ENCODE data around the gene OR1E2. TPM values are rescaled to one million over a fixed set of nuclear protein-coding genes. Genes with fewer than 3 reads are reported as not detected.
"Not testable (repeated sequence)": the region's sequence is repeated elsewhere in the genome, so short reads cannot be mapped to it uniquely, and the experiment has no call there.

Gene OR1E2
- total and polyA plus RNA-seq, 2 donors from 2014 or later, result not detected

- Histone ChIP-seq H3K36me3 (ENCODE audit: control insufficient read depth in 2 of 3, insufficient read depth in 3 of 3, low read length in 3 of 3) (no peaks in the 10 kb centered on the region), H3K4me1 (ENCODE audit: control insufficient read depth in 2 of 3, insufficient read depth in 2 of 3, low read depth in 1 of 3, low read length in 3 of 3) (no peaks in the 10 kb centered on the region), H3K27me3 (ENCODE audit: control insufficient read depth, insufficient read depth, low read length) (no peaks in the 10 kb centered on the region), H3K4me3 (ENCODE audit: low read length in 3 of 3) (no peak overlapping the region), H3K9me3 (ENCODE audit: control insufficient read depth in 2 of 3, insufficient read depth in 1 of 3, low read length in 3 of 3) (peaks cover 0 to 4% (median 0%) of the 10 kb centered on the region in 3 donors), H3K9ac (ENCODE audit: low read length in 3 of 3) (no peak overlapping the region), H3K27ac (ENCODE audit: low read depth in 2 of 2, low read length in 2 of 2) (no peak overlapping the region)
- DNase-seq, result no peak
- no peak for TF ChIP-seq CTCF (IDR thresholded peaks at IDR 0.05; ENCODE audit: borderline replicate concordance, extremely low read depth, insufficient read depth)
- intact Hi-C loops (cut with DNase I), result no loop called here
- FAIRE-seq, result no peak
Observed at GRCh38 chr17:3401786-3402185, 31.9 kb downstream of the OR1E2 start.

GRCh38 chr17:3400055-3400454 is 33.6 kb downstream of the OR1E2 start:
- intact Hi-C loops (cut with DNase I), result no loop called here
- no peaks in the 10 kb centered on the region for H3K36me3 ChIP-seq (ENCODE audit: control insufficient read depth in 2 of 3, insufficient read depth in 3 of 3, low read length in 3 of 3)
- FAIRE-seq, result no peak
- H3K4me1 ChIP-seq (ENCODE audit: control insufficient read depth in 2 of 3, insufficient read depth in 2 of 3, low read depth in 1 of 3, low read length in 3 of 3), result no peaks in the 10 kb centered on the region
- H3K9me3 ChIP-seq (ENCODE audit: control insufficient read depth in 2 of 3, insufficient read depth in 1 of 3, low read length in 3 of 3), result no peaks in the 10 kb centered on the region
- no peak overlapping the region for H3K9ac ChIP-seq (ENCODE audit: low read length in 3 of 3)
- DNase-seq, result no peak
- no peak overlapping the region for H3K4me3 ChIP-seq (ENCODE audit: low read length in 3 of 3)
- H3K27me3 ChIP-seq (ENCODE audit: control insufficient read depth, insufficient read depth, low read length), result no peaks in the 10 kb centered on the region
- H3K27ac ChIP-seq (ENCODE audit: low read depth in 2 of 2, low read length in 2 of 2), result no peak overlapping the region
- no peak for TF ChIP-seq CTCF (IDR thresholded peaks at IDR 0.05; ENCODE audit: borderline replicate concordance, extremely low read depth, insufficient read depth)

- TF ChIP-seq CTCF (IDR thresholded peaks at IDR 0.05; ENCODE audit: borderline replicate concordance, extremely low read depth, insufficient read depth), result no peak
- FAIRE-seq (no peak), DNase-seq (no peak)
- no peaks in the 10 kb centered on the region for H3K27me3 ChIP-seq (ENCODE audit: control insufficient read depth, insufficient read depth, low read length)
- no peak within 1 kb of the TSS for H3K4me3 ChIP-seq (ENCODE audit: low read length in 3 of 3)
- no peaks in the 10 kb centered on the region for H3K36me3 ChIP-seq (ENCODE audit: control insufficient read depth in 2 of 3, insufficient read depth in 3 of 3, low read length in 3 of 3)
- no peaks in the 10 kb centered on the region for H3K4me1 ChIP-seq (ENCODE audit: control insufficient read depth in 2 of 3, insufficient read depth in 2 of 3, low read depth in 1 of 3, low read length in 3 of 3)
- H3K27ac ChIP-seq (ENCODE audit: low read depth in 2 of 2, low read length in 2 of 2), result no peak within 1 kb of the TSS
- no peak within 1 kb of the TSS for H3K9ac ChIP-seq (ENCODE audit: low read length in 3 of 3)
- H3K9me3 ChIP-seq (ENCODE audit: control insufficient read depth in 2 of 3, insufficient read depth in 1 of 3, low read length in 3 of 3), result no peaks in the 10 kb centered on the region
- intact Hi-C loops (cut with DNase I), result no loop called here
Observed at GRCh38 chr17:3398310-3398709, 35.3 kb downstream of the OR1E2 start, which contains the start of gene OR1E1. Gene OR1E1 (minus strand): TSS chr17:3398410. CDS start chr17:3398410, 0 bp downstream.

GRCh38 chr17:3397801-3398200 is 35.8 kb downstream of the OR1E2 start:
- H3K36me3 ChIP-seq (ENCODE audit: control insufficient read depth in 2 of 3, insufficient read depth in 3 of 3, low read length in 3 of 3); H3K4me1 ChIP-seq (ENCODE audit: control insufficient read depth in 2 of 3, insufficient read depth in 2 of 3, low read depth in 1 of 3, low read length in 3 of 3); H3K9me3 ChIP-seq (ENCODE audit: control insufficient read depth in 2 of 3, insufficient read depth in 1 of 3, low read length in 3 of 3); FAIRE-seq; H3K4me3 ChIP-seq (ENCODE audit: low read length in 3 of 3); H3K27me3 ChIP-seq (ENCODE audit: control insufficient read depth, insufficient read depth, low read length); intact Hi-C loops (cut with DNase I); H3K9ac ChIP-seq (ENCODE audit: low read length in 3 of 3); H3K27ac ChIP-seq (ENCODE audit: low read depth in 2 of 2, low read length in 2 of 2): not testable (repeated sequence)
- peak in 1 of 5 donors; percentile 28 for DNase-seq
